GM13977 (cell line): ENCODE results near the gene CAB39L.

Experiments used
- DNase-seq: peaks from one replicate; pipeline ENCODE4 v3.0.0; 2012; ENCODE audit warnings: low spot score
- in situ Hi-C: fragments of 300-500 bp; cut with MboI; formaldehyde crosslinking; loops from one replicate; pipeline ENCODE4 v1.12.0; 2022; ENCODE audit warnings: low sequenced_read_pairs, low pct_unique_long_range_greater_than_20kb, mixed read lengths, inconsistent platforms; ENCODE audit not compliant: unreplicated experiment
- TF ChIP-seq, protein P1 (sequence below): IDR thresholded peaks from 2 replicates; pipeline ENCODE4 v1.5.1; 2012; ENCODE audit warnings: mild to moderate bottlenecking, control low read depth; ENCODE audit not compliant: insufficient read depth; ENCODE audit errors: extremely low read depth, missing control alignments

The CAB39L gene

DNA sequence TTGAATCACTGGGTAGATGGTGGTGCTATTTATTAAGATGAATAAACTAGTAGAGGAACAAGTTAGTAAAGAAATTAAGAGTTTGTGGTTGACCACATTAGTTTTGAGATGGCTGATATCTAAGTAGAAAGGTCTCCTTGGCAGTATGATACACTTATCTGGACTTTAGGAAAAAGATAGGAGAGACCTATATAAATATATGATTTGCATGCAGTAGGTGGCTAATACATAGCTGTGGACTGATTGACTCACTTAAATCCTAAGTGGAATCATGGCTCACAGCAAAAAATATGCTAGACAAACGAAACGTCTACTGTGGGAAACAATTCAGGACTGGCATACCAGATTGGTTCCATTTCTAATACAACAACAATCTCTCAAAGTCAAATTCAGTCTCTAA is 92.0 kb downstream of the CAB39L start:
- in situ Hi-C loops, result no loop called here
- DNase-seq, result no peak
- TF ChIP-seq, protein P1, sequence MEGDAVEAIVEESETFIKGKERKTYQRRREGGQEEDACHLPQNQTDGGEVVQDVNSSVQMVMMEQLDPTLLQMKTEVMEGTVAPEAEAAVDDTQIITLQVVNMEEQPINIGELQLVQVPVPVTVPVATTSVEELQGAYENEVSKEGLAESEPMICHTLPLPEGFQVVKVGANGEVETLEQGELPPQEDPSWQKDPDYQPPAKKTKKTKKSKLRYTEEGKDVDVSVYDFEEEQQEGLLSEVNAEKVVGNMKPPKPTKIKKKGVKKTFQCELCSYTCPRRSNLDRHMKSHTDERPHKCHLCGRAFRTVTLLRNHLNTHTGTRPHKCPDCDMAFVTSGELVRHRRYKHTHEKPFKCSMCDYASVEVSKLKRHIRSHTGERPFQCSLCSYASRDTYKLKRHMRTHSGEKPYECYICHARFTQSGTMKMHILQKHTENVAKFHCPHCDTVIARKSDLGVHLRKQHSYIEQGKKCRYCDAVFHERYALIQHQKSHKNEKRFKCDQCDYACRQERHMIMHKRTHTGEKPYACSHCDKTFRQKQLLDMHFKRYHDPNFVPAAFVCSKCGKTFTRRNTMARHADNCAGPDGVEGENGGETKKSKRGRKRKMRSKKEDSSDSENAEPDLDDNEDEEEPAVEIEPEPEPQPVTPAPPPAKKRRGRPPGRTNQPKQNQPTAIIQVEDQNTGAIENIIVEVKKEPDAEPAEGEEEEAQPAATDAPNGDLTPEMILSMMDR, result no peak

DNA sequence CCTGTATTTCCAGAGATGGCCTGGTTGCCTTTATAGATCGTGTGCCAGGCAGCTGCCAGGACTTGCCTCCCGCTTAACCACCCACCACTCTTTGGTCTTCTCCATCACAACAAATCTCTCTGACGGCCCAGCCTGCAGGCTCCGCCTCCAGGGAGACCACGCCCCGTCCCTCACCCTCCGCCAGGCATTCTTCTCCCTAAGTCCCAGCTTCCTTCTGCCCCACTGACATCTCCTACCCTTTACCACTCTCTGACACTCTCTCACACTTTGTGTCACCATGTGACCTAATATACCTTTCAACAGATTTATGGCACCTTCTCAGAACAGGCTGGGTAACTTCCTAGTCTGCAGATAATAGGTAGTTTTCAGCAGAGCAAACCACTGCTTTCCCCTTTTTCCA is 95.1 kb downstream of the CAB39L start:
- TF ChIP-seq, protein P1, result no peak
- in situ Hi-C loops, result no loop called here
- no peak for DNase-seq

DNA sequence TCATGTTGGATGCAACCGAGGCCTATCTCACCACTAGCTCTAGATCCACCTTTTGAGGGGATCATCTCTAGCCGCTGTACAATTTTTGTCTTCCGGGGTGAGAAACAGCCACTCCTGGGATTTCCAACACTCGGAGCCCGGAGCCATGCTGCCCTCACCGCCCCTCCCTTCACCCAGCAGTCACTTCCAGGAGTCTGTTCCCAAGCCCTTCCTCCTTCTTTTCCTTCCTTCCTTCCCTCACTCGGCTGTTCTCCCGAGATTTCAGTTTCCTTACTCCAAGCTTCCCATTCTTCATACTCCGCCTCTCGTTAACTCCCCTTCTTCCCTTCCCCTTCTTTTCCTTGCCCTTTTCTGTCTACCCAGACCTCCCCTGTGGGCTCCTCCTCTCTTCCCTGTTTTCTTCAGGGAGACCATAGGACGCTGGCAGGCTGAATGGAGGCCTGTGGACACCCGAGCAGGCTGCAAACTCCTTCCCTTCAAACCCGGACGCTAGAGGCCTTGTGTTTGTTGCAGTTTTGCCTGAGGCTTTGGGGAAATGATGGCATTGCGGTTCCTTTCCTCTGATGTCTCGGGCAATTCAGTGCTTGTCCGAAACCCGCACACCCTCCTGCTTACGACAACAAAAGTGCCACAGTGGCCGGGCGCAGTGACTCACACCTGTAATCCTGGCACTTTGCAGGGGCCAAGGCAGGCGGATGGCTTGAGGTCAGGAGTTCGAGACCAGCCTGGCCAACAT is 96.0 kb downstream of the CAB39L start:
- in situ Hi-C loops, result no loop called here
- no peak for DNase-seq
- TF ChIP-seq, protein P1, result no peak

DNA sequence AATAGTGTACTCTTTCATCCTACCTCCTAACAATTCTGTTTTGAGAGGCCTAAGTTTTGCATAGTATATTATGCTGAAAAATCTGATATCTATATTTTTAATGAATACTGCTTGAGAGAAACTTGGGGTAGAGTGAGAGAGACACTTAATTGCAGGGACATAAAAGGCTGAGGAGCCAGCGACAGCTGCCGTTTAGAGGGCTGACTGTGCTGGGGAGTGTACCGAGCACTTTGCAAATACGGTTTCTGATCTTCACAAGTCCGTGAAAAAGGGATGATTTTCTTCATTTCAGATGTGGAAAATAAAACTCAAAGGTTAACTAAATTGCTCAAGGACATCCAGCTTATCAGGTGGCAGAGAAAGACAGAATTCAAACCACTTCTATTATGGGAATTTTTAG is 97.4 kb downstream of the CAB39L start:
- in situ Hi-C loops, result no loop called here
- no peak for DNase-seq
- TF ChIP-seq, protein P1, result no peak

DNA sequence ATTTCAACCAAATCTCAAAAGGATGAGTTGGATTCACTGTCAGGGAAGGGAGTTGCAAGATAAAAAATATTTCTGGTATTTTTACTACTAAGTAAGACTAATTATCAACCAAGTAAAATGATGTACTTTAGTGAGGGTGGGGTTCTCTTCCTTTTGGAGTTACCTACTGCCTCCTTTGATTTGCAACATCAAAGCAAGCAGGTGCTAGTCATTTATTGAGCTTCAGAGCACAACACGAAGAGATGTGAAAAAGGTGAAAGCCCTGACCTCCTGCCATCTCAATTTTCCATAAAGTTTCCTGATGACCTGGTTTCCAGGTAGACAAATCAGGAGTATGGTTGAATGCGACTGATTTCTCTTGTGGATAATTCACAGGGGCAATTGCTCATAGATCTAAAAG is 100.1 kb downstream of the CAB39L start:
- in situ Hi-C loops, result no loop called here
- DNase-seq, result no peak
- TF ChIP-seq, protein P1, result no peak

DNA sequence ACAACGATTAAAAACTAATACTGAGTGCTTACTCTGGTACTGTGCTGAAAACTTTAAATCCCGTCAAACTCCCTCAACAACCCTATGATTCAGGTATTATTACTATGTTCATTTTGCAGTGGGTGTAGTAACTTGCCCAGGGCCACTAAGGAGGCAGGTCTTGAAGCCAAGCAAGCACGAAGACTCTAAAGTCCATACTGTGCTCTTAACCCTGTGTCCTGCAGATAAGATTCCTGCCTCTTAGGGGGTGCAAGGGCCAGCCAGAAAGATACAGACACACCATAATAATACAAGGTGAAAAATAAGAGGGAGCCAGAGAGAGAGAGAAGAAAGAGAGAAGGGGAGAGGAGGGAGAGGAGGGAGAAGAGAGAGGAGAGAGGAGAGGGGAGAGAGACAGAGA is 100.6 kb downstream of the CAB39L start:
- in situ Hi-C loops, result no loop called here
- no peak for DNase-seq
- TF ChIP-seq, protein P1, result no peak
